Vagina (tissue), 2 donors: Measurements from ENCODE around the gene FETUB.

Source experiments
- POLR2A ChIP-seq, 2 donors: fragments of 450-650 bp; IDR thresholded peaks; one replicate each; pipeline ENCODE4 v1.6.1; 2017; ENCODE audit warnings: antibody characterized with exemption in 2 of 2, mild to moderate bottlenecking in 2 of 2, moderate library complexity in 2 of 2
- POLR2AphosphoS5 ChIP-seq, 2 donors: sonication (generic); formaldehyde crosslinking; IDR thresholded peaks; one replicate each; pipeline ENCODE4 v1.9.0; 2017; ENCODE audit warnings: antibody characterized with exemption in 2 of 2, mild to moderate bottlenecking in 2 of 2, low read depth in 1 of 2; ENCODE audit not compliant: insufficient read depth in 1 of 2
- TF ChIP-seq, protein P1 (sequence below), 3 experiments: fragments of 450-650 bp in 2 of 3; fragments of 200-600 bp in 1 of 3; sonication (generic) in 1 of 3; IDR thresholded peaks; one replicate each; pipeline ENCODE4 v1.5.1; 2017 to 2019; ENCODE audit warnings: antibody characterized with exemption in 3 of 3, mild to moderate bottlenecking in 2 of 3, moderate library complexity in 2 of 3

DNA sequence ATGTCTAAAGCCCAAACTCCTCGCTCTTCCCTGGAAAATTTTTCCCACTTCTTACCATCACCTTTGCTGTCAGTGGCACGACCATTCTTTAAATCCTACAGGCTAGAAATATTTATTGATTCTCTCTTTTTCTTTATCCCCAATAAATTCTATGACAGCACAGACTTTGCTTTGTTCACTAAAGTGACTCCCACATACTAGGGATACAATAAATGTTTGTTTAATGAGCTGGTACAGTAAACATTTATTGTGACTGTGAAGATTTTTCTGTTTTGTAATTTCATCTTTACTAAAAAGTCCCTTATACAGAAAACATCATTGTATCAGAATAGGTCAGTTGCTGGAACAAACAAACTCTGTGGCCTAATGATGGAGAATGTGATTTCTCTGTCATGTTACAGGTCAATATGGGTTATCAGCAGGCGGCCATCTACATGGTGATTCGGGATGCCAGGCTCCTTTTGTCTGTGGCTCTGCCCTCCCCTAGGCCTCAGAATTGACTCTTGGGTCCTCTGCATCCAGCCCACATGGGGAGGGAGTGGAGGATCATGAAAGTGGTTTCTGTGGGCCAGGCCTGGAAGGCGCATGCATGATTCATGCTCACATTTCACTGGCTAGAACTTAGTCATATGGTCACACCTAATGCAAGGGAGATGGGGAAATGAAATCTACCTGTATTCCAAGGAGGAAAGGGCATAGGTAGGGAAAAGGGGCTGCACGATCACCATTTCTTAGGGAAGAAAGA lies 54.3 kb downstream of the FETUB start:
- TF ChIP-seq, protein P1, sequence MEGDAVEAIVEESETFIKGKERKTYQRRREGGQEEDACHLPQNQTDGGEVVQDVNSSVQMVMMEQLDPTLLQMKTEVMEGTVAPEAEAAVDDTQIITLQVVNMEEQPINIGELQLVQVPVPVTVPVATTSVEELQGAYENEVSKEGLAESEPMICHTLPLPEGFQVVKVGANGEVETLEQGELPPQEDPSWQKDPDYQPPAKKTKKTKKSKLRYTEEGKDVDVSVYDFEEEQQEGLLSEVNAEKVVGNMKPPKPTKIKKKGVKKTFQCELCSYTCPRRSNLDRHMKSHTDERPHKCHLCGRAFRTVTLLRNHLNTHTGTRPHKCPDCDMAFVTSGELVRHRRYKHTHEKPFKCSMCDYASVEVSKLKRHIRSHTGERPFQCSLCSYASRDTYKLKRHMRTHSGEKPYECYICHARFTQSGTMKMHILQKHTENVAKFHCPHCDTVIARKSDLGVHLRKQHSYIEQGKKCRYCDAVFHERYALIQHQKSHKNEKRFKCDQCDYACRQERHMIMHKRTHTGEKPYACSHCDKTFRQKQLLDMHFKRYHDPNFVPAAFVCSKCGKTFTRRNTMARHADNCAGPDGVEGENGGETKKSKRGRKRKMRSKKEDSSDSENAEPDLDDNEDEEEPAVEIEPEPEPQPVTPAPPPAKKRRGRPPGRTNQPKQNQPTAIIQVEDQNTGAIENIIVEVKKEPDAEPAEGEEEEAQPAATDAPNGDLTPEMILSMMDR (IDR thresholded peaks at IDR 0.05): no peak
- TF ChIP-seq POLR2AphosphoS5 (IDR thresholded peaks at IDR 0.05; ENCODE audit: insufficient read depth in 1 of 2, low read depth in 1 of 2) (no peak), POLR2A (IDR thresholded peaks at IDR 0.05) (no peak)
